GM12878 (cell line): ENCODE data around the gene TSPAN10. TPM values are rescaled to one million over a fixed set of nuclear protein-coding genes. Genes with fewer than 3 reads are reported as not detected.
"Not testable (repeated sequence)": the region's sequence is repeated elsewhere in the genome, so short reads cannot be mapped to it uniquely, and the experiment has no call there.

Source experiments
- ATAC-seq: fragments of 200-7000 bp; cut with Tn5 transposase; 3 replicates; pipeline ENCODE4 v1.9.1; 2020; ENCODE audit warnings: mild to moderate bottlenecking, moderate library complexity
- BruUV-seq: library from RNA; stranded (reverse); fragments of 400-500 nt; replicated peaks from 2 replicates; lab custom pipeline; 2021; lab: Mats Ljungman, UMichigan
- CTCF ChIA-PET: fragments of 300-600 bp; sonication (Branson Sonifier 250); formaldehyde crosslinking; extraction: SDS; loops from one replicate; lab custom pipeline; 2021; ENCODE audit warnings: inconsistent platforms; lab: Yijun Ruan, JAX
- POLR2A ChIA-PET: fragments of 350-600 bp; formaldehyde crosslinking; extraction: SDS; loops from one replicate; lab custom pipeline; 2021; ENCODE audit warnings: inconsistent platforms; lab: Charles Lee
- RAD21 ChIA-PET: fragments of 300-600 bp; sonication (Branson Sonifier 250); formaldehyde crosslinking; loops from one replicate; lab custom pipeline; 2023; ENCODE audit warnings: antibody characterized with exemption; ENCODE audit not compliant: unreplicated experiment; lab: Charles Lee
- SMC1A ChIA-PET: fragments of 300-600 bp; sonication (Branson Sonifier 250); formaldehyde crosslinking; loops from one replicate; lab custom pipeline; 2023; ENCODE audit not compliant: unreplicated experiment, uncharacterized antibody; lab: Charles Lee
- DNase-seq: peaks from one replicate; pipeline ENCODE4 v3.0.0-alpha.2; 2011; ENCODE audit warnings: low read depth, low spot score
- FAIRE-seq: peaks from 3 replicates; lab custom pipeline; 2011; peaks lifted over from hg19 to GRCh38; lab: Jason Lieb, UNC
- H2AFZ ChIP-seq: 2 replicates; pipeline ENCODE4 v1.6.0; 2011; ENCODE audit warnings: low read depth, low read length, control low read depth; ENCODE audit not compliant: control insufficient read depth
- H3K27ac ChIP-seq: 2 replicates; pipeline ENCODE4 v1.5.1; 2011; ENCODE audit warnings: control low read depth; ENCODE audit not compliant: control insufficient read depth, insufficient read depth
- H3K27me3 ChIP-seq, 2 experiments: replicated peaks in 1 of 2; 2 replicates each; pipeline versions ENCODE4 v1.6.0 to v1.6.1; 2011; ENCODE audit warnings: low read length in 1 of 2; ENCODE audit not compliant: control insufficient read depth in 2 of 2, insufficient read depth in 2 of 2
- H3K36me3 ChIP-seq, 2 experiments: 2 replicates each; pipeline ENCODE4 v1.5.1; 2011; ENCODE audit warnings: low read length in 1 of 2; ENCODE audit not compliant: control insufficient read depth in 2 of 2, insufficient read depth in 2 of 2
- H3K4me1 ChIP-seq: 2 replicates; pipeline ENCODE4 v1.6.1; 2011; ENCODE audit warnings: mild to moderate bottlenecking, low read length, moderate library complexity, mixed read lengths; ENCODE audit not compliant: control insufficient read depth, insufficient read depth
- H3K4me2 ChIP-seq: 2 replicates; pipeline ENCODE4 v1.6.0; 2011; ENCODE audit warnings: control low read depth; ENCODE audit not compliant: control insufficient read depth, insufficient read depth
- H3K4me3 ChIP-seq: fragments of 200-600 bp; sonication (generic); 2 replicates; pipeline ENCODE4 v1.5.1; 2016
- H3K79me2 ChIP-seq: 2 replicates; pipeline ENCODE4 v1.6.0; 2011; ENCODE audit warnings: low read length; ENCODE audit not compliant: control insufficient read depth, insufficient read depth
- H3K9ac ChIP-seq: 2 replicates; pipeline ENCODE4 v1.8.0; 2011; ENCODE audit warnings: low read length, control low read depth, mixed read lengths; ENCODE audit not compliant: control insufficient read depth, insufficient read depth
- H3K9me3 ChIP-seq: replicated peaks from 3 replicates; pipeline ENCODE4 v1.5.1; 2011; ENCODE audit warnings: mild to moderate bottlenecking, low read length; ENCODE audit not compliant: control insufficient read depth, insufficient read depth
- H4K20me1 ChIP-seq: 2 replicates; pipeline ENCODE4 v1.6.0; 2011; ENCODE audit not compliant: control insufficient read depth, insufficient read depth
- CTCF ChIP-seq, 3 experiments: IDR thresholded peaks in 2 of 3; conservative IDR thresholded peaks in 1 of 3; 2 replicates each; pipeline ENCODE4 v1.5.1; 2011; ENCODE audit warnings: low read depth in 3 of 3, low read length in 3 of 3, mild to moderate bottlenecking in 3 of 3, control low read depth in 2 of 3, moderate library complexity in 2 of 3, inconsistent platforms in 1 of 3, mixed read lengths in 1 of 3; ENCODE audit not compliant: control insufficient read depth in 2 of 3, insufficient read depth in 1 of 3; ENCODE audit errors: extremely low read depth in 1 of 3
- RAD21 ChIP-seq: IDR thresholded peaks from 2 replicates; pipeline ENCODE4 v1.6.1; 2011; ENCODE audit warnings: mild to moderate bottlenecking, low read depth, low read length, moderate library complexity; ENCODE audit not compliant: insufficient read depth
- WGBS: methylation state at CpG from one replicate; pipeline ENCODE4 v1.1.6; 2016; ENCODE audit warnings: low lambda C conversion rate; ENCODE audit not compliant: insufficient replicate concordance, insufficient coverage; ENCODE audit errors: missing lambda C conversion rate; 5-methylcytosine and 5-hydroxymethylcytosine counted together
- in situ Hi-C: fragments of 300-500 bp; cut with MboI; formaldehyde crosslinking; loops from 9 replicates; pipeline ENCODE4 v1.14.3; 2018; ENCODE audit warnings: mixed read lengths
- intact Hi-C: fragments of 100-400 bp; cut with micrococcal nuclease; formaldehyde crosslinking; loops from one replicate; pipeline ENCODE4 v1.14.2; 2022; ENCODE audit not compliant: unreplicated experiment
- polyA plus RNA-seq, 11 experiments: library from polyadenylated mRNA; depleted of rRNA in 4 of 11; unstranded in 6 of 11; stranded (reverse) in 5 of 11; fragments of >200 nt; fragmentation: Nextera tagmentation in 4 of 11; fragmentation: Illumina TruSeq in 1 of 11; extraction: Ambion mirVana in 4 of 11; extraction: Trizol in 1 of 11; gene quantifications; 1 replicate in 1 of 11; 2 replicates in 10 of 11; pipeline versions ENCODE4 v1.2.1 to v1.2.3, GENCODE V29; 2011 to 2016; ENCODE audit warnings: inconsistent platforms in 2 of 11, missing spikeins in 2 of 11, low read depth in 1 of 11
- total RNA-seq, 4 experiments: library from RNA; depleted of rRNA in 3 of 4; stranded (reverse); fragments of >200 nt in 3 of 4; fragmentation: Illumina TruSeq in 1 of 4; extraction: Trizol in 1 of 4; gene quantifications; 2 replicates each; pipeline versions ENCODE4 v1.2.1 to v1.2.3, GENCODE V29; 2013 to 2021

Gene TSPAN10
- total and polyA plus RNA-seq, 10 of the 15 experiments (the other 5 are each of a cell fraction or from before 2014, with no cell fraction given): 0.13 to 0.82 (median 0.43) TPM

GRCh38 chr17:81675515-81676221 lies 38.7 kb downstream of the TSPAN10 start:
- BruUV-seq, H3K4me3 ChIP-seq, H3K4me2 ChIP-seq, H3K4me1 ChIP-seq, in situ Hi-C loops, POLR2A ChIA-PET, DNase-seq, H3K27me3 ChIP-seq, intact Hi-C loops, H2AFZ ChIP-seq, H3K27ac ChIP-seq, H3K9me3 ChIP-seq, H3K79me2 ChIP-seq, H3K9ac ChIP-seq, H4K20me1 ChIP-seq: not testable (repeated sequence)
- ChIA-PET RAD21 (interaction anchor here (1.4 kb wide), 1 partner anchor 28 kb away, joined by 3 read pairs; the partner anchor contains the start of gene MRPL12), CTCF (interaction anchor here (0.6 to 2.2 kb wide), 5 partner anchors 8 to 76 kb away, joined by 3 to 6 read pairs (median 5); partner anchors contain the start of genes ARL16, HGS and MRPL12), SMC1A (interaction anchor here (0.8 kb wide), 1 partner anchor 29 kb away, joined by 3 read pairs; no protein-coding TSS in a partner anchor)
- TF ChIP-seq RAD21: 0 out of 2 replicates have a peak, but pooled peaks have one; percentile 5
- TF ChIP-seq CTCF (IDR thresholded peaks at IDR 0.05 in 2 of 3, conservative IDR thresholded peaks at IDR 0.05 in 1 of 3; ENCODE audit: control insufficient read depth in 2 of 3, extremely low read depth in 1 of 3, insufficient read depth in 1 of 3, low read depth in 3 of 3, low read length in 3 of 3): peak; percentile 27 to 44 (median 27); a peak in 4 of 6 replicates
- peak; percentile 42; the same call in 1 of the 3 replicates for ATAC-seq
- 31% methylated on average over 16 of the region's 18 CpGs for WGBS
- peak; percentile 88 for FAIRE-seq
- peaks cover 7 to 22% of the 10 kb centered on the region in 2 experiments for H3K36me3 ChIP-seq
